ENCODE measurements around the gene NPC2.

Gene NPC2

GRCh38 chr14:74503291-74503937, 10.3 kb upstream of the NPC2 start:
- no peak for DNase-seq (ENCODE audit: low read depth)

- peak; percentile 20 for DNase-seq (ENCODE audit: low read depth)
Measured at GRCh38 chr14:74502236-74503019, 9.3 kb upstream of the NPC2 start.

GRCh38 chr14:74501691-74502090, 8.6 kb upstream of the NPC2 start:
- no peak for DNase-seq (ENCODE audit: low read depth)

- DNase-seq (ENCODE audit: low read depth), result peak; percentile 75
Measured at GRCh38 chr14:74501135-74501614, 8.1 kb upstream of the NPC2 start.

DNA sequence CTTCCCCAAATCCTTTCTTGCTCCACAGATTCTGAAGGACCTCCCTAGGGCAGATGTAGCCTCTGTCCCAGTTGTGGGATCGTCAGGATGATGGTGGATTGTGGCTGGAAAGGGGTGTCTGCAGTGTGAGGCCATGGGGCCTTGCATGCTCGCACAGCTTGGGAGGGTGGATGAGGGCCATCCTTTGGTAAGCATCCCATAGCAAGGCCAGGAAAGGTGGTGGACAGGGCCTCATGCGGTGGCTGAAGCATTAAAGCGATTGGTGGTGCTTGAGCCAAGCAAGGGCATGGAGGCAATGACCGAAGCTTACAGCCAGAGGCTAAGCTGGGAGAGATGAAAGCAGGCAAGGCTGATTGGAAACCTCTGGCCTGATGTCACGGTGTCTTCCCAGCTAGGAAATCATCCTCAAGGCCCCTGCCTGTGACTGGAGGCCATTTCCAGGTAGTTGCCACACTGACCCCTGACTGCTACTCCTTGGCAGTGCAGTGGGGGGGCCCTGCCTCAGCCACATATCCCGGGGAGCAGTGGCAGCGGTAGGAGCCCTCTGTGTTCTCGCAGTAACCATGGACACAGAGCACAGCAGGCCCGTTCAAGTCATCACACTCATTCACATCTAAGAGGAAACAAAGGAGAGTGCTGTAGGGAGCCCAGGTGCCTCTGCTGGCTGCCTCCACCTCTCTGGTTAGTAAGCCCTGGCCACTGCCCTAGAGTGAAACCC, 7.5 kb upstream of the NPC2 start:
- no peak for DNase-seq (ENCODE audit: low read depth)

- no peak for DNase-seq (ENCODE audit: low read depth)
Measured at GRCh38 chr14:74495356-74495755, 2.3 kb upstream of the NPC2 start.

DNA sequence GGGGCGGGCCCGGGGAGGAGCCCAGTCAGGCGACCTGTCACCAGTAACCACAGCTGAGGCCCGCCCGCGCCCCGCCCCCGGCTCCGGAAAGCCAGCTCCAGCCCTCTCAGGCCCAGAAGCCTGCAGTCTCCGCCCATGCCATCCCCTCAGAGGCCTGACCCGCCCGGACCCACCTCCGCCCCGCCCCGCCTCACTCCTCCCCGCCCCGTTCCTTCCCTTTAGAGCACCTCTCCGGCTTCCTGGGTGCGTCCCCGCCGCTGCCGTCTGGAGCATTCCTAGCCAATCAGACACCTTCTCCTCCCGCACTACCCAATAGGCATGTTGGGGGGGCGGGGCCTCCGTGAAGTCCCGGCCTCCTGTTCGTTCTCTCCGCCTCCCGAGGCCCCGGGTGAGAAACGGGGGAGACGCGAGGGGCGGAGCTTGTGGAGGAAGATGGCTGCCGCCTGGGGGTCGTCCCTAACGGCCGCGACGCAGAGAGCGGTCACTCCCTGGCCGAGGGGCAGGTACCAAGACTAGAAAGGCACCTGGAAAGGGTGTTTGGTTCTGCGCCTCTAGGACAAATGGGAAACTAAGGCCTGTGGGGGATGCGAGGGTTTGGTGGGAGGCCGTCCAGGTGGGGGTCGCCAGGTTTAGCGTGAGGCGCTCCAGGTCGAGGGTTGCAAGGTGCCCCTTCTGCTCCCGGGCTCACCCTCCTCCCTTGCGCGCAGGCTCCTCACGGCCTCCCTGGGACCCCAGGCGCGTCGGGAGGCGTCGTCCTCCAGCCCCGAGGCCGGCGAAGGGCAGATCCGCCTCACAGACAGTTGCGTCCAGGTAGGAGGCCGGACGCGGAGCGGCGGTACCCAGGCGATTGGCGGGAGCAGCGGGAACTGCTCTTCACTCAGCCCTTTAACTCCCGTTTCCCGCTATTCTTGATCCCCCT, 497 bp upstream of the NPC2 start, which contains the start of gene ISCA2:
ISCA2 (plus strand) TSS at position 423 of the 919 bp plus-strand sequence; CDS start at position 433, 10 bp downstream.
- peak; percentile 98 for DNase-seq (ENCODE audit: low read depth)

DNA sequence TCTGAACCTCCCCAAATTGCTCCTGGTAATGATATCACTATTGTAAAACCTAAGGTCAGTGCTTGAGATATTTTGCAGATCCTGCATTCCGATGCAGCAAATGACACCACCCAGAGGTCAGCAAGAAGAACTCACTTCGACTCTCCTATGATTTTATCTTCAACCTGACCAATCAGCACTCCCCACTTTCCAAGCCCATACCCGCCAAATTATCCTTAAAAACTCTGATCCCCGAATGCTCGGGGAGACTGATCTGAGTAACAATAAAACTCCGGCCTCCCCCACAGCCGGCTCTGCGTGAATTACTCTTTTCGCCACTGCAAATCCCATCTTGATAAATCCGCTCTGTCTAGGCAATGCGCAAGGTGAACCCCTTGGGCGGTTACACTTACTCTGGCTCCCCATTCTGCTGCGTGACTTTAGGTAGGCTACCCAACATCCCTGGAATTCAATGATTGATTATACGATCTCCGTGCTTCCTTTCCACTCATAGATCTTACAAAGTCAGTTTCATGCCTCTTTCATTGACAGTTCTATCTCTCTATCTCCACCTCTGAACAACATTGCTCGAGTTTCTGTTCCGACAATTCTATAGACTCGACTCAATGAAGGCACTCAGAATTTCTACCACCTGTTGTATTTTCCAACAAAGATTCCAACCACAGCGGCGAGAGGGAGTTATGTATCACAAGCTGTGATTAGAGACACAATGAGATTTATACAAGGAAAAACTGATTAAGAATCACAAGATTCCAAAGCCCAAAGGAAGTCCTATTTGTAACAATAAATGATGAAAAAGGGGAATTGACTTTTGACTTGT, 939 bp downstream of the NPC2 start:
- peak; percentile 28 for DNase-seq (ENCODE audit: low read depth)

- no peak for DNase-seq (ENCODE audit: low read depth)
Measured at GRCh38 chr14:74490486-74490885, 2.6 kb downstream of the NPC2 start.

GRCh38 chr14:74488786-74489397, 4.2 kb downstream of the NPC2 start:
- DNase-seq (ENCODE audit: low read depth), result no peak

DNA sequence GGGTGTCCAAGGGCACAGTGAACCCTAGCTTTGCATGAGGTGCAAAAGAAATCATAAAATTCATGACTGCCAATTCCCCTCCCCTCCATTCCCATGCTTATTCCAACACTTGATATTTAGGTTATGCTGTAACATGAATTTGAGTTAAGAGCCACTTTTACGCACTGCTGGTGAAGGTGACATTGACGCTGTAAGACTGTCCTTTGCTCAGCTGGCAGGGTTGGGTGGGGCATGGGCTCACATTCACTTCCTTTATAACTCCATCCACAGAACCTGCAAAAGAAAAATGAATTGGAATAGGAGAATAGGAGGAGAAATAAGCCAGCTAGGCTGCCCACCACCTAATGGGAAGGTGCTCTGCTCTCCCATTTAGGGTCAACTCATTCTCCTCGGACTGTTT, 6.9 kb downstream of the NPC2 start:
- DNase-seq (ENCODE audit: low read depth), result no peak

DNA sequence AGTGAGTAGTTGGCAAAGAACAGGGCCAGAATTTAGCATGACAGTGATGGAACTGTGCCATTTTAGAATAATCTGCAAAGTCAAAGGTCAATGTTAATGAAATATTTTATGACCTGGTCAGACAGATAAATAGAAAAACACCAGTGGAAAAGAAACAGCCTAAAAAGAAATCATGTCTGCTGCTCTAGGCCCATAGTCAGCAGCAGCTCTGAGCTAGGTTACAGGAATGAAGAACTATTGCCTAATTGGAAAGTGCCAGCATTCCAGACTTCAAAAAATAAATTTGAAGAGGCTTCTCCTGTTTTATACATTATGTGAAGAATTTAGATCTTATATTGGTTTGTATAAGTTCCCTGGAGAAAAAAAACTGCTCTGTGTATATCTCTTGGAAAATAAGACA, 9.8 kb downstream of the NPC2 start:
- no peak for DNase-seq (ENCODE audit: low read depth)

- no peak for DNase-seq (ENCODE audit: low read depth)
Measured at GRCh38 chr14:74482571-74482970, 10.5 kb downstream of the NPC2 start.

- DNase-seq (ENCODE audit: low read depth), result no peak
Measured at GRCh38 chr14:74480046-74480445, 13.1 kb downstream of the NPC2 start.

DNA sequence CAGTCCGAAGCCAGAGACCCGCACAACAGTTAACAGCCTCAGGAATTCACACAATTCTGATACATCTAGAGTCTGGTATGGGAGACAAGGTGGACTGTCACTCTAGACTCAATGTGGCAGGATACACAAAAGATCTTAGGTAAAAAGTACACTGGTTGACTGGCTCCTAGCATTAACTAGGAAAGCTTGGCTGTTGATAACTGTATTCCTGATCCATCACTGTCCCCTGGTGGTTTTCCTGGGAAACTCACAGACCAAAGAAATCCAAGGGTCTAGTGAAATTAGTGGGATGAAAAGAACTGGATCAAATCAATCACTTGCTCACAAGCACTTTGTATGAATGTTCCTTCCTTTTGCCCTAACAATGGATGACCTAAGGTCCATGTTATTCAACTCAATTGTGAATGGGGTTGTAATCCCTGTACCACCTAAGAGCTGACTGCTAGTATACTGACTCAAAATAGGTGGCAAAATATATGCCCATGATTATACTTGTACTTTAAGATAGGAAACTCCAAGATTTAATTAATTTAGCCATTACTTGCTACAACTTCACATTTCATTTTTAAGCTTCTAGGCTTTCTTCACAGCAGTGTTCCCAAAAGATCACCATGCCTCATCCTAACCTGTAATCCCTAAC, 14.0 kb downstream of the NPC2 start:
- DNase-seq (ENCODE audit: low read depth), result no peak

DNA sequence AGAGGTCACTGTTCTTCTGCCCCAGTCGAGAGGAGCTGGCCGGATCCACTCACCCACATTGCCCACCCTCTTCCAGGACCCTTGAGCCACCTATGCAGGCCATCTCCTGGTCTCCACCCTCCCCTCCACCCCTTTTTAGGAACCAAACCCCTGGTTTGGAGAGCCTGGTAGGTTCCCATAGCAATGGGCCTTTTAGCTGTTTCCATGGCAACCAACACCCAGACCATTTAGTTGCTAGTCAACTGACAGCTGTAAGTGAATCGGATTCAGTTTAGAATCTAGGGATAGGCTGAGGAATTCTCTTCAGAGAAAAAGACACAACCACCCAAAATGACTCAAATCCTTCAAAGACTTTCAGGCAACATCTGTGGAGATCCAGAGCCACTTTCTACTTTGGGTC, 16.5 kb downstream of the NPC2 start:
- no peak for DNase-seq (ENCODE audit: low read depth)

DNA sequence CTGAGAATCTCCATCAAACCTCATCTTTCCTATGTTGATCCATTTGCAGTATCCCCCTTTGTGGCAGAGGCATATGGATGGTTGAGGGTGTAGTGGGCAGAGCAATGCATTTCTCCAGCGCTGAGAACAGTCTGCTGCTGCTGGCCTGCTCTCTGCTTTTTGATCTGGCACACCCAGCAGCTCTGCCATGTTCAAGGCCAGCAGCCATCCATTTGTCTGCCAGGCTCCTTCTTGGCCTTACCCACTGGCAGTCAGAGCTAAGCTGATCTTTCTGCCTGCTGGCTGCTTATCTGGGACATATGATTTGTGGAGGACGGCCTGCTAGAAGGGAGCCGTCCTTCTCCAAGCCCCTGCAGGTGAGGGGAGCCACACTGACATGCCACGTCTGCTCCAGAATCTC, 17.0 kb downstream of the NPC2 start:
- DNase-seq (ENCODE audit: low read depth), result no peak

DNA sequence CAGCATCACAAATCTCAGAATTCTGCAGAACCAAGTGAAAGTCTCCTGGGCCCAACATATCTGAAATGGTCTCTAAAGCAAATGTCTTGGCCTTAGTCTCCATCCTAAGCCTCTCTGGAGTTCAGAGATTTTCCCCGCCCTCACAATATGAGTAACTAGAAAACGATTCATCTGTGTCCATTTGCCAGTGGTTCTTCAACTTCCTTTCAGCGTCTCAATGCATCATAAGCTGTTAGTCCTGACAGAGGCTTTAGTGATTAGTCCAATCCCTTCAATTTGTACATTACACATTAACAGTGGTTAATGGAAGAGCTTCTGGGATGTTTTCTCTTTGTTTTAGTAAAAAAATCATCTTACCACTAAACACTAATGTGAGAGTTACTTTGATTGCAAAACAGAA, 17.4 kb downstream of the NPC2 start:
- peak; percentile 14 for DNase-seq (ENCODE audit: low read depth)

DNA sequence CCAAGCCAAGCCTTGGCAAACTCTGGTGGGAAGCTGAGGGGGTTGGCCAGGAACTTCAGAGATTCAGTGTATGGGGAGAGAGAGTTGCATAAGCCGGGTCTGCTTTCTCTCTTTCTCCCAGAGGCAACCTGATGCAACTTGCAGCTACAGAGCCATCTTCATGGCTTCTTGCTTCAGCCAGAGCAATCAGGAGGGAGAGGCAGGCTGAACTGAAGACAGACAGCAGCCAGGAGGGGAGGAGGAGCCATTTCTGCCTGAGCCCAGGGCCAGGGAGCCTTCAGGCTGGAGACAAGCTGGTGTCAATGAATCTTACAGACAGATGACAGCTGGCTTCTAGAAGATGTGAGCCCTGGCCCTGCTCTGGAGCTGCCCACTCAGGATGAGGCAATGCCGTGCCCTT, 18.7 kb downstream of the NPC2 start:
- DNase-seq (ENCODE audit: low read depth), result no peak

- DNase-seq (ENCODE audit: low read depth), result no peak
Measured at GRCh38 chr14:74472601-74473000, 20.5 kb downstream of the NPC2 start.

Data from fibroblast of the conjunctiva (primary cell).